ENCODE data around the gene RALGAPA2. TPM values are rescaled to one million over a fixed set of nuclear protein-coding genes. Genes with fewer than 3 reads are reported as not detected.

Gene RALGAPA2
- total RNA-seq, 1 experiment from 2014 or later: 18.2 TPM

GRCh38 chr20:20457392-20458126, 254.9 kb downstream of the RALGAPA2 start:
- TF ChIP-seq FOXJ3 (CRISPR knock-in tag; IDR thresholded peaks at IDR 0.05; ENCODE audit: borderline replicate concordance): no peak
- TF ChIP-seq NR1H2 (CRISPR knock-in tag; IDR thresholded peaks at IDR 0.05): no peak
- no peak for TF ChIP-seq GABPB1 (CRISPR knock-in tag; IDR thresholded peaks at IDR 0.05)
- TF ChIP-seq ESRRA (CRISPR knock-in tag; IDR thresholded peaks at IDR 0.05; ENCODE audit: borderline replicate concordance): no peak
- no peak for TF ChIP-seq CDX4 (CRISPR knock-in tag; IDR thresholded peaks at IDR 0.05; ENCODE audit: borderline replicate concordance)
- TF ChIP-seq ZMAT4 (CRISPR knock-in tag; IDR thresholded peaks at IDR 0.05): no peak
- TF ChIP-seq ZNF263 (CRISPR knock-in tag; IDR thresholded peaks at IDR 0.05; ENCODE audit: low read depth): no peak
- no peak for TF ChIP-seq HMGA2 (CRISPR knock-in tag; IDR thresholded peaks at IDR 0.05)
- no peak for TF ChIP-seq FOXK1 (CRISPR knock-in tag; IDR thresholded peaks at IDR 0.05)
- no peak for TF ChIP-seq PRRX2 (CRISPR knock-in tag; IDR thresholded peaks at IDR 0.05)
- TF ChIP-seq, protein P1, sequence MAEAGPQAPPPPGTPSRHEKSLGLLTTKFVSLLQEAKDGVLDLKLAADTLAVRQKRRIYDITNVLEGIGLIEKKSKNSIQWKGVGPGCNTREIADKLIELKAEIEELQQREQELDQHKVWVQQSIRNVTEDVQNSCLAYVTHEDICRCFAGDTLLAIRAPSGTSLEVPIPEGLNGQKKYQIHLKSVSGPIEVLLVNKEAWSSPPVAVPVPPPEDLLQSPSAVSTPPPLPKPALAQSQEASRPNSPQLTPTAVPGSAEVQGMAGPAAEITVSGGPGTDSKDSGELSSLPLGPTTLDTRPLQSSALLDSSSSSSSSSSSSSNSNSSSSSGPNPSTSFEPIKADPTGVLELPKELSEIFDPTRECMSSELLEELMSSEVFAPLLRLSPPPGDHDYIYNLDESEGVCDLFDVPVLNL (CRISPR knock-in tag; IDR thresholded peaks at IDR 0.05; ENCODE audit: borderline replicate concordance, low read depth): no peak
- TF ChIP-seq ELF4 (CRISPR knock-in tag; IDR thresholded peaks at IDR 0.05; ENCODE audit: low read depth): no peak
- TF ChIP-seq NFATC4 (CRISPR knock-in tag; IDR thresholded peaks at IDR 0.05): no peak
- no peak for TF ChIP-seq FOXP1 (CRISPR knock-in tag; IDR thresholded peaks at IDR 0.05; ENCODE audit: borderline replicate concordance)
- H3K4me3 Mint-ChIP-seq: no peak overlapping the region
- DNase-seq (ENCODE audit: low spot score) (no peak), ATAC-seq (no peak)
- H3K27me3 Mint-ChIP-seq (ENCODE audit: low read depth): no peaks in the 10 kb centered on the region
- H3K4me1 Mint-ChIP-seq: peaks cover 40% of the 10 kb centered on the region
- no peak overlapping the region for H3K27ac Mint-ChIP-seq
- ChIA-PET POLR2A (no interaction called here), CTCF (no interaction called here)
- no peaks in the 10 kb centered on the region for H3K36me3 Mint-ChIP-seq
- no peaks in the 10 kb centered on the region for H3K9me3 Mint-ChIP-seq

DNA sequence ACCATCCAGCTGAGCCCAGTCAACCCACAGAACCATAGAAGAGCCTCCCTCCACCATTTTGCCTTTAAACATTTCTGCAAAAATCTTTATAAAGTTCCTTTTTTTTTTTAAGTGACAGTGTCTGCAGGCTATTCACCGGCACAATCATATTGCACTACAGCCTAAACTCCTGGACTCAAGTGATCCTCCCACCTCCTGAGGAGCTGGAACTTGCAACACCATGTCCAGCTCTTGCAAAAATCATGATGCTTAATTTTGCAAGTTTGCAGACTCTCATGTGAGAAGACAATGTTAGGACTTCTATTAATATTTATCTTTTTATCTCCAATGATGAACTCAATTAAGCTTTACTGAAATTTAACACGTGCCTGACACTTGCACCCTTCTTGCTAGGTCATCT, 255.7 kb downstream of the RALGAPA2 start:
- POLR2A ChIA-PET: interaction anchor here (0.6 to 0.7 kb wide), 2 partner anchors 34 to 64 kb away, joined by 3 read pairs; no protein-coding TSS in a partner anchor
- peaks cover 39% of the 10 kb centered on the region for H3K4me1 Mint-ChIP-seq
- no peaks in the 10 kb centered on the region for H3K27me3 Mint-ChIP-seq (ENCODE audit: low read depth)
- H3K27ac Mint-ChIP-seq: no peak overlapping the region
- no peak for TF ChIP-seq AFF4 (CRISPR knock-in tag; IDR thresholded peaks at IDR 0.05; ENCODE audit: borderline replicate concordance)
- TF ChIP-seq NFE2L1 (CRISPR knock-in tag; IDR thresholded peaks at IDR 0.05): no peak
- TF ChIP-seq, protein P1 (CRISPR knock-in tag; IDR thresholded peaks at IDR 0.05; ENCODE audit: borderline replicate concordance, low read depth): no peak
- no peak for TF ChIP-seq NFATC4 (CRISPR knock-in tag; IDR thresholded peaks at IDR 0.05)
- TF ChIP-seq ZNF425 (CRISPR knock-in tag; conservative IDR thresholded peaks at IDR 0.05): no peak
- TF ChIP-seq ESRRA (CRISPR knock-in tag; IDR thresholded peaks at IDR 0.05; ENCODE audit: borderline replicate concordance): no peak
- no peak for TF ChIP-seq HMGA2 (CRISPR knock-in tag; IDR thresholded peaks at IDR 0.05)
- no peaks in the 10 kb centered on the region for H3K36me3 Mint-ChIP-seq
- ATAC-seq (no peak), DNase-seq (ENCODE audit: low spot score) (no peak)
- CTCF ChIA-PET: interaction anchor here (1.2 kb wide), 1 partner anchor 102 kb away, joined by 3 read pairs; no protein-coding TSS in a partner anchor
- H3K9me3 Mint-ChIP-seq: no peaks in the 10 kb centered on the region
- no peak overlapping the region for H3K4me3 Mint-ChIP-seq
